Neural cell (in vitro differentiated cells): ENCODE data around the gene LHB.

Source experiments
- CTCF ChIP-seq: fragments of 450-650 bp; IDR thresholded peaks from 2 replicates; pipeline ENCODE4 v1.5.1; 2014; ENCODE audit warnings: antibody characterized with exemption, mild to moderate bottlenecking, moderate library complexity; ENCODE audit not compliant: poor library complexity, severe bottlenecking
- EP300 ChIP-seq: fragments of 450-650 bp; conservative IDR thresholded peaks from 2 replicates; pipeline ENCODE4 v1.6.1; 2014; ENCODE audit warnings: antibody characterized with exemption, mild to moderate bottlenecking, moderate library complexity; ENCODE audit not compliant: poor library complexity, severe bottlenecking
- EZH2 ChIP-seq: fragments of 200-600, 300-800 bp; shearing (Covaris generic), sonication (generic); IDR thresholded peaks from 2 replicates; pipeline ENCODE4 v1.6.1; 2014; ENCODE audit warnings: antibody characterized with exemption, low read length, borderline replicate concordance, mild to moderate bottlenecking; ENCODE audit not compliant: insufficient read depth, poor library complexity, severe bottlenecking
- MXI1 ChIP-seq: fragments of 450-650 bp; conservative IDR thresholded peaks from 2 replicates; pipeline ENCODE4 v1.6.1; 2014; ENCODE audit warnings: antibody characterized with exemption, mild to moderate bottlenecking; ENCODE audit not compliant: poor library complexity, severe bottlenecking
- POLR2AphosphoS5 ChIP-seq: IDR thresholded peaks from 2 replicates; pipeline ENCODE4 v1.6.1; 2012
- RAD21 ChIP-seq: fragments of 450-650 bp; conservative IDR thresholded peaks from 2 replicates; pipeline ENCODE4 v1.6.1; 2014; ENCODE audit warnings: antibody characterized with exemption, mild to moderate bottlenecking, moderate library complexity
- REST ChIP-seq: IDR thresholded peaks from 2 replicates; pipeline ENCODE4 v1.6.1; 2012; ENCODE audit warnings: borderline replicate concordance

GRCh38 chr19:49020342-49020741 is 3.5 kb upstream of the LHB start:
- TF ChIP-seq POLR2AphosphoS5 = no peak
- no peak for TF ChIP-seq RAD21
- TF ChIP-seq CTCF = no peak
- no peak for TF ChIP-seq REST
- no peak for TF ChIP-seq EP300
- no peak for TF ChIP-seq EZH2
- TF ChIP-seq MXI1 = no peak
